MCF 10A (cell line): ENCODE results near the gene RPL29. TPM values are rescaled to one million over a fixed set of nuclear protein-coding genes. Genes with fewer than 3 reads are reported as not detected.
A peak's percentile ranks its signal among the peaks of the same experiment; 100 is the strongest.

Experiments
- BruUV-seq: library from RNA; stranded (reverse); fragments of 400-500 nt; replicated peaks from 2 replicates; lab custom pipeline; 2021; lab: Mats Ljungman, UMichigan
- CTCF ChIA-PET: fragments of 300-600 bp; sonication (Branson Sonifier 250); formaldehyde crosslinking; extraction: SDS; loops from one replicate; lab custom pipeline; 2021; ENCODE audit warnings: antibody characterized with exemption, inconsistent platforms; lab: Yijun Ruan, JAX
- POLR2A ChIA-PET: fragments of 300-600, 350-650 bp; sonication (Branson Sonifier 250); formaldehyde crosslinking; extraction: SDS; loops from one replicate; lab custom pipeline; 2020; ENCODE audit warnings: antibody characterized with exemption, inconsistent platforms; lab: Yijun Ruan, JAX
- DNase-seq: peaks from one replicate; pipeline ENCODE4 v3.0.0-alpha.2; 2018; ENCODE audit not compliant: unreplicated experiment
- H3K27ac Mint-ChIP-seq: one replicate; pipeline ENCODE4 v1.8.0; 2022; ENCODE audit warnings: mild to moderate bottlenecking, low read depth, mixed read lengths; ENCODE audit not compliant: unreplicated experiment
- H3K27me3 Mint-ChIP-seq: one replicate; pipeline ENCODE4 v1.8.0; 2022; ENCODE audit warnings: mixed read lengths; ENCODE audit not compliant: insufficient read depth, unreplicated experiment
- H3K36me3 Mint-ChIP-seq: one replicate; pipeline ENCODE4 v1.8.0; 2022; ENCODE audit warnings: mild to moderate bottlenecking, moderate library complexity, mixed read lengths; ENCODE audit not compliant: insufficient read depth, unreplicated experiment
- H3K4me1 Mint-ChIP-seq: one replicate; pipeline ENCODE4 v1.8.0; 2022; ENCODE audit warnings: mixed read lengths; ENCODE audit not compliant: insufficient read depth, unreplicated experiment
- H3K4me3 Mint-ChIP-seq: one replicate; pipeline ENCODE4 v1.8.0; 2022; ENCODE audit warnings: mild to moderate bottlenecking, moderate library complexity, mixed read lengths; ENCODE audit not compliant: unreplicated experiment
- H3K9me3 Mint-ChIP-seq: one replicate; pipeline ENCODE4 v1.8.0; 2022; ENCODE audit warnings: mixed read lengths; ENCODE audit not compliant: unreplicated experiment
- CTCF ChIP-seq: fragments of 200-600 bp; IDR thresholded peaks from one replicate; pipeline ENCODE4 v1.8.0; 2022; ENCODE audit warnings: antibody characterized with exemption, mild to moderate bottlenecking; ENCODE audit not compliant: unreplicated experiment
- intact Hi-C: fragments of 100-400 bp; cut with micrococcal nuclease; formaldehyde crosslinking; loops from 2 replicates; pipeline ENCODE4 v1.14.1; 2022
- total RNA-seq: library from RNA; stranded (reverse); gene quantifications from 2 replicates; pipeline ENCODE4 v1.2.3, GENCODE V29; 2022

RPL29 gene
- total RNA-seq, 1 experiment from 2014 or later = 1,551 TPM

- Mint-ChIP-seq H3K36me3 (no peaks in the 10 kb centered on the region), H3K4me1 (peaks cover 15% of the 10 kb centered on the region), H3K27ac (no peak overlapping the region), H3K4me3 (no peak overlapping the region), H3K9me3 (no peaks in the 10 kb centered on the region), H3K27me3 (no peaks in the 10 kb centered on the region)
- intact Hi-C loops = no loop called here
- ChIA-PET POLR2A (interaction anchor here (0.6 to 1.9 kb wide), 3 partner anchors 10 to 418 kb away, joined by 3 to 5 read pairs (median 3); partner anchors contain the start of gene DUSP7), CTCF (interaction anchor here (1.5 to 2.5 kb wide), 2 partner anchors 13 to 28 kb away, joined by 4 to 10 read pairs; no protein-coding TSS in a partner anchor)
- no peak for TF ChIP-seq CTCF
- DNase-seq = no peak
- no TSS peak for BruUV-seq
These were observed 36.2 kb upstream of the RPL29 start for GRCh38 chr3:52031896-52032295.

- Mint-ChIP-seq H3K4me1 (peaks cover 21% of the 10 kb centered on the region), H3K27ac (peak overlapping the region; percentile 35), H3K27me3 (no peaks in the 10 kb centered on the region), H3K4me3 (no peak overlapping the region), H3K36me3 (no peaks in the 10 kb centered on the region), H3K9me3 (no peaks in the 10 kb centered on the region)
- no peak for TF ChIP-seq CTCF
- ChIA-PET POLR2A (interaction anchor here (0.6 to 1.9 kb wide), 5 partner anchors 9 to 450 kb away, joined by 3 to 6 read pairs (median 3); partner anchors contain the start of genes DUSP7, POC1A and RPL29), CTCF (interaction anchor here (0.7 kb wide), 1 partner anchor 8 kb away, joined by 3 read pairs; no protein-coding TSS in a partner anchor)
- no peak for DNase-seq
- BruUV-seq = no TSS peak
- intact Hi-C loops = no loop called here
These were observed 35.1 kb upstream of the RPL29 start for GRCh38 chr3:52030714-52031310.

GRCh38 chr3:52029535-52029934 lies 33.8 kb upstream of the RPL29 start:
- no peak overlapping the region for H3K27ac Mint-ChIP-seq
- TF ChIP-seq CTCF = no peak
- DNase-seq = no peak
- H3K4me1 Mint-ChIP-seq = peaks cover 21% of the 10 kb centered on the region
- intact Hi-C loops = no loop called here
- no peaks in the 10 kb centered on the region for H3K36me3 Mint-ChIP-seq
- no TSS peak for BruUV-seq
- POLR2A ChIA-PET = interaction anchor here (1.2 to 1.9 kb wide), 2 partner anchors 34 kb away, joined by 3 to 6 read pairs; partner anchors contain the start of gene RPL29
- no peak overlapping the region for H3K4me3 Mint-ChIP-seq
- H3K9me3 Mint-ChIP-seq = no peaks in the 10 kb centered on the region
- CTCF ChIA-PET = interaction anchor here (0.9 to 1.6 kb wide), 4 partner anchors 24 to 94 kb away, joined by 4 to 12 read pairs (median 6); no protein-coding TSS in a partner anchor
- no peaks in the 10 kb centered on the region for H3K27me3 Mint-ChIP-seq

GRCh38 chr3:52029053-52029452 lies 33.4 kb upstream of the RPL29 start:
- no peaks in the 10 kb centered on the region for H3K27me3 Mint-ChIP-seq
- no TSS peak for BruUV-seq
- peaks cover 21% of the 10 kb centered on the region for H3K4me1 Mint-ChIP-seq
- no peak for DNase-seq
- intact Hi-C loops = no loop called here
- no peak for TF ChIP-seq CTCF
- CTCF ChIA-PET = interaction anchor here (0.5 to 1.6 kb wide), 3 partner anchors 24 to 90 kb away, joined by 7 to 12 read pairs (median 8); no protein-coding TSS in a partner anchor
- no peaks in the 10 kb centered on the region for H3K36me3 Mint-ChIP-seq
- POLR2A ChIA-PET = interaction anchor here (1.2 kb wide), 1 partner anchor 33 kb away, joined by 3 read pairs; the partner anchor contains the start of gene RPL29
- H3K9me3 Mint-ChIP-seq = no peaks in the 10 kb centered on the region
- H3K27ac Mint-ChIP-seq = no peak overlapping the region
- no peak overlapping the region for H3K4me3 Mint-ChIP-seq
